SK-N-SH (cell line): Measurements from ENCODE around the gene PPM1L.

Experiments used
- TAF1 ChIP-seq: IDR thresholded peaks from 2 replicates; pipeline ENCODE4 v1.6.1; 2012; ENCODE audit warnings: low read depth, mild to moderate bottlenecking, low read length, moderate library complexity, borderline replicate concordance
- TF ChIP-seq, protein P1 (sequence below): fragments of 200-600 bp; sonication (generic); IDR thresholded peaks from 2 replicates; pipeline ENCODE4 v1.6.1; 2017; ENCODE audit warnings: antibody characterized with exemption, mild to moderate bottlenecking, moderate library complexity

DNA sequence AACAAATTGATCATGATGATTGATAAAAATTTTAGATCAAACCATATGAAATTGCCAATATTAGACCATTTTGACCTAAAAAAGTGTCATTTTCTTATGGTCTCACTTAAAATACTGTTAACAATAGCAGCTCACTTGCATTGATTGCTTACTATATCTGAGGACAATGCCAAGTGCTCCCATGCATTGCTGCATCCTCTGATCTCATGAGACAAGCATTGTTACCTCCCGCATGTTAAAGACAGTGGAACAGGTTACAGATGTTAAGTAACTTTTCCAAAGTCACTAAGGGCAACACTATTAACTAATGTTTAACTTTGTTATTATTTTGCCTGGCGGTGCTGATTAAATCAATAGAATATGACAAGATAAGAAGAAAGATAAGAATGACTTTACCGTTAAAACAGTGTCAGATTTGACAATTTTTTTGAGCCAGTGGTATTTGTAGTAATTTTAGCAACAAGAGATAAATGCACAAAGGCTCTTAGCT lies 69.3 kb downstream of the PPM1L start:
- no peak for TF ChIP-seq TAF1
- TF ChIP-seq, protein P1, sequence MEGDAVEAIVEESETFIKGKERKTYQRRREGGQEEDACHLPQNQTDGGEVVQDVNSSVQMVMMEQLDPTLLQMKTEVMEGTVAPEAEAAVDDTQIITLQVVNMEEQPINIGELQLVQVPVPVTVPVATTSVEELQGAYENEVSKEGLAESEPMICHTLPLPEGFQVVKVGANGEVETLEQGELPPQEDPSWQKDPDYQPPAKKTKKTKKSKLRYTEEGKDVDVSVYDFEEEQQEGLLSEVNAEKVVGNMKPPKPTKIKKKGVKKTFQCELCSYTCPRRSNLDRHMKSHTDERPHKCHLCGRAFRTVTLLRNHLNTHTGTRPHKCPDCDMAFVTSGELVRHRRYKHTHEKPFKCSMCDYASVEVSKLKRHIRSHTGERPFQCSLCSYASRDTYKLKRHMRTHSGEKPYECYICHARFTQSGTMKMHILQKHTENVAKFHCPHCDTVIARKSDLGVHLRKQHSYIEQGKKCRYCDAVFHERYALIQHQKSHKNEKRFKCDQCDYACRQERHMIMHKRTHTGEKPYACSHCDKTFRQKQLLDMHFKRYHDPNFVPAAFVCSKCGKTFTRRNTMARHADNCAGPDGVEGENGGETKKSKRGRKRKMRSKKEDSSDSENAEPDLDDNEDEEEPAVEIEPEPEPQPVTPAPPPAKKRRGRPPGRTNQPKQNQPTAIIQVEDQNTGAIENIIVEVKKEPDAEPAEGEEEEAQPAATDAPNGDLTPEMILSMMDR: no peak
